Mesendoderm (in vitro differentiated cells): ENCODE data around the gene TELO2.

Source experiments
- DNase-seq: peaks from one replicate; pipeline ENCODE4 v3.0.0; 2013
- H2AK5ac ChIP-seq: 2 replicates; pipeline ENCODE4 v1.6.1; 2013; ENCODE audit warnings: low read length, inconsistent platforms
- H2BK120ac ChIP-seq: 2 replicates; pipeline ENCODE4 v1.6.1; 2013; ENCODE audit warnings: low read depth, mild to moderate bottlenecking, low read length, moderate library complexity, mixed read lengths
- H2BK15ac ChIP-seq: replicated peaks from 2 replicates; pipeline ENCODE4 v1.6.1; 2013; ENCODE audit warnings: low read depth, mild to moderate bottlenecking, moderate library complexity
- H2BK5ac ChIP-seq: 2 replicates; pipeline ENCODE4 v1.6.1; 2013; ENCODE audit warnings: low read length, inconsistent platforms
- H3K18ac ChIP-seq: 2 replicates; pipeline ENCODE4 v1.6.1; 2013; ENCODE audit warnings: mild to moderate bottlenecking, low read length, mixed read lengths
- H3K23ac ChIP-seq: one replicate; pipeline ENCODE4 v1.6.1; 2013; ENCODE audit warnings: low read length
- H3K27ac ChIP-seq: 2 replicates; pipeline ENCODE4 v1.5.1; 2013; ENCODE audit warnings: low read depth, mild to moderate bottlenecking, inconsistent platforms, low read length, moderate library complexity
- H3K27me3 ChIP-seq: 2 replicates; pipeline ENCODE4 v1.6.1; 2013; ENCODE audit warnings: low read length, control low read depth, mild to moderate bottlenecking, inconsistent platforms; ENCODE audit not compliant: insufficient read depth, poor library complexity
- H3K36me3 ChIP-seq: 2 replicates; pipeline ENCODE4 v1.6.1; 2013; ENCODE audit warnings: low read length, inconsistent platforms; ENCODE audit not compliant: control insufficient read depth, insufficient read depth
- H3K4ac ChIP-seq: one replicate; pipeline ENCODE4 v1.6.1; 2013; ENCODE audit warnings: low read depth, mild to moderate bottlenecking, low read length, moderate library complexity
- H3K4me1 ChIP-seq: 2 replicates; pipeline ENCODE4 v1.6.1; 2013; ENCODE audit warnings: low read depth, low read length, inconsistent platforms; ENCODE audit not compliant: control insufficient read depth
- H3K4me2 ChIP-seq: 2 replicates; pipeline ENCODE4 v1.6.1; 2013; ENCODE audit warnings: low read length
- H3K4me3 ChIP-seq: 2 replicates; pipeline ENCODE4 v1.5.1; 2013; ENCODE audit warnings: mild to moderate bottlenecking, low read length
- H3K56ac ChIP-seq: one replicate; pipeline ENCODE4 v1.6.1; 2013; ENCODE audit warnings: low read length
- H3K79me1 ChIP-seq: 2 replicates; pipeline ENCODE4 v1.6.1; 2013; ENCODE audit warnings: low read length, inconsistent platforms
- H3K79me2 ChIP-seq: 2 replicates; pipeline ENCODE4 v1.6.1; 2013; ENCODE audit warnings: mild to moderate bottlenecking, low read length; ENCODE audit not compliant: control insufficient read depth, insufficient read depth
- H3K9ac ChIP-seq: 2 replicates; pipeline ENCODE4 v1.6.1; 2013; ENCODE audit warnings: low read length, inconsistent platforms
- H4K5ac ChIP-seq: one replicate; pipeline ENCODE4 v1.6.1; 2013; ENCODE audit warnings: low read length
- H4K8ac ChIP-seq: one replicate; pipeline ENCODE4 v1.6.1; 2013; ENCODE audit warnings: low read depth, mild to moderate bottlenecking, control low read depth, low read length, moderate library complexity
- WGBS: extraction: QIAGEN DNeasy Blood & Tissue Kit; methylation state at CpG from one replicate; pipeline ENCODE4 v1.1.7; 2013; ENCODE audit warnings: low lambda C conversion rate, missing lambda C conversion rate; ENCODE audit not compliant: insufficient coverage; ENCODE audit errors: extremely low coverage; 5-methylcytosine and 5-hydroxymethylcytosine counted together

The TELO2 gene

GRCh38 chr16:1499756-1500464, 6.8 kb downstream of the TELO2 start:
- DNase-seq = no peak
- no CpG with 5 or more reads among the region's 36 CpGs for WGBS
- Histone ChIP-seq H3K4me2 (no peak overlapping the region), H3K4ac (no peak overlapping the region), H2BK15ac (no peak overlapping the region), H3K79me2 (no peaks in the 10 kb centered on the region), H2BK120ac (no peak overlapping the region), H3K27me3 (no peaks in the 10 kb centered on the region), H3K9ac (no peak overlapping the region), H3K56ac (no peak overlapping the region), H3K79me1 (peaks cover under 1% of the 10 kb centered on the region), H2AK5ac (no peak overlapping the region), H3K23ac (no peak overlapping the region), H3K27ac (no peak overlapping the region), H4K5ac (no peak overlapping the region), H3K4me3 (no peak overlapping the region), H4K8ac (no peak overlapping the region), H3K4me1 (no peaks in the 10 kb centered on the region), H2BK5ac (no peak overlapping the region), H3K36me3 (peaks cover 6% of the 10 kb centered on the region), H3K18ac (no peak overlapping the region)

- H3K18ac ChIP-seq = no peak overlapping the region
These were observed 7.4 kb downstream of the TELO2 start for GRCh38 chr16:1500465-1501150.

DNA sequence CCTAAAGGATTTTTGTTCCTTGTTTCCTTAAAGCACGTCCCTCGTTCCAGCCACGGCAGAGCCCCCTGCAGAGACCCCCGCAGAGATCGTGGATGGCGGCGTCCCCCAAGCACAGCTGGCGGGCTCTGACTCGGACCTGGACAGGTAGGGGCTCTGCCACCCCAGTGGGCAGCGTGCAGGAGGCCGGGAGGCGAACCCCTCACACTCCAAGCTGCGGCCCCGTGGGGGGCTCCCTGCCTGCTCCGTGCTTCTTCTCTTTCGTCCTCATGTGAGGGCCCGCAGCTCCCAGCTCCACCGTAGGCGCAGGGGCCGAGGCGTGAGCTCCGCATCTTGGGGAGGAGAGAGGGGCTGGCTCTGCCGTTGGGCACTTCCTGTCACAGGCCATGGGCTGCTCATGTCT, 8.5 kb downstream of the TELO2 start:
- Histone ChIP-seq H3K9ac (no peak overlapping the region), H2BK15ac (no peak overlapping the region), H3K4me1 (no peaks in the 10 kb centered on the region), H3K23ac (no peak overlapping the region), H3K27ac (no peak overlapping the region), H2AK5ac (no peak overlapping the region), H3K18ac (no peak overlapping the region), H2BK120ac (no peak overlapping the region), H3K4me2 (no peak overlapping the region), H4K8ac (no peak overlapping the region), H2BK5ac (no peak overlapping the region), H4K5ac (no peak overlapping the region), H3K79me2 (no peaks in the 10 kb centered on the region), H3K27me3 (no peaks in the 10 kb centered on the region), H3K36me3 (peaks cover 6% of the 10 kb centered on the region), H3K56ac (no peak overlapping the region), H3K4ac (no peak overlapping the region), H3K79me1 (no peaks in the 10 kb centered on the region), H3K4me3 (no peak overlapping the region)
- no peak for DNase-seq
- WGBS = no CpG with 5 or more reads among the region's 23 CpGs

More at GRCh38 chr16:1500465-1501150, 7.4 kb downstream of the TELO2 start:
- H3K4me3 ChIP-seq = no peak overlapping the region
- no peak overlapping the region for H3K4ac ChIP-seq
- no peaks in the 10 kb centered on the region for H3K4me1 ChIP-seq
- no peak overlapping the region for H2BK15ac ChIP-seq
- no peaks in the 10 kb centered on the region for H3K27me3 ChIP-seq
- no peak for DNase-seq
- no peaks in the 10 kb centered on the region for H3K79me2 ChIP-seq
- H2AK5ac ChIP-seq = no peak overlapping the region
- H3K9ac ChIP-seq = no peak overlapping the region
- H3K36me3 ChIP-seq = peaks cover 6% of the 10 kb centered on the region
- no peak overlapping the region for H3K56ac ChIP-seq
- no peak overlapping the region for H2BK120ac ChIP-seq
- H3K27ac ChIP-seq = no peak overlapping the region
- H3K23ac ChIP-seq = no peak overlapping the region
- no peak overlapping the region for H4K8ac ChIP-seq
- H2BK5ac ChIP-seq = no peak overlapping the region
- no CpG with 5 or more reads among the region's 44 CpGs for WGBS
- no peak overlapping the region for H3K4me2 ChIP-seq
- H4K5ac ChIP-seq = no peak overlapping the region
- no peaks in the 10 kb centered on the region for H3K79me1 ChIP-seq

GRCh38 chr16:1502092-1503004, 9.2 kb downstream of the TELO2 start:
- no peak overlapping the region for H3K4me2 ChIP-seq

DNA sequence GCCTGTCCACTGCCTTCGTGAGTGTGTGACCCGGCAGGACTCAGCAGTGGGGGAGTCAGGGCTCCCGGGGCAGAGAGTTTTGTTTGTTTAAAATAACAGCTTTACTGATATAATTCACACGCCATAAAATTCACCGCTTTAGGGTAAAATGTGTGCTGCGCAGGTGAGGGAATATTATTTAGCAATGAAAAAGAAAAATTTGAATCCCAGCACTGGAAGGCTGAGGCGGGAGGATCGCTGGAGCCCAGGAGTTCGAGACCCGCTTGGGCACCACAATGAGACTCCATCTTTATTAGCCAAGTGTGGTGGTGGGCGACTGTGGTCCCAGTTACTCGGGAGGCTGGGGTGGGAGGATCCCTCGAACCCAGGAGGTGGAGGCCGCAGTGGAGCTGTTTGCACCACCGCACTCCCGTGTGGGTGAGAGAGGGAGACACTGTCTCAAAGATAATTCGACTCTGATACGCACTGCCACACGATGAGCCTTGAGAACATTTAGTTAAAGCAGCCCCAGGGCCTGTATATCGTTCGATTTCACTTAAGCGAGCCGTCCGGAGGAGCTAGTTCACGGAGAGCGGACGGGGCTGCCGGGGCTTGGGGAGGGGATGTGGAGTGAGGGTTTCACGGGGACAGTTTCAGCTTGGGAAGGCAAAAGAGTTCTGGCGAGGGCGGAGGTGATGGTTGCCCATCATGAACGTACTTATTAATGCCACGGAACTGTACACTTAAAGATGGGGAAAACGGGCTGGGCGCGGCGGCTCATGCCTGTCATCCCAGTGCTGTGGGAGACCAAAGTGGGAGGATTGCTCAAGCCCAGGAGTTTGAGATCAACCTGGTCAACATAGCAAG, 10.2 kb downstream of the TELO2 start:
- no peak for DNase-seq
- Histone ChIP-seq H3K4me2 (no peak overlapping the region), H2AK5ac (no peak overlapping the region), H2BK5ac (no peak overlapping the region), H3K56ac (no peak overlapping the region), H3K27me3 (no peaks in the 10 kb centered on the region), H4K5ac (no peak overlapping the region), H3K79me1 (no peaks in the 10 kb centered on the region), H3K4me1 (no peaks in the 10 kb centered on the region), H3K23ac (no peak overlapping the region), H3K36me3 (peaks cover 6% of the 10 kb centered on the region), H3K4ac (no peak overlapping the region), H4K8ac (no peak overlapping the region), H2BK15ac (no peak overlapping the region), H3K18ac (no peak overlapping the region), H3K27ac (no peak overlapping the region), H3K79me2 (no peaks in the 10 kb centered on the region), H3K4me3 (no peak overlapping the region), H2BK120ac (no peak overlapping the region), H3K9ac (no peak overlapping the region)
- no CpG with 5 or more reads among the region's 37 CpGs for WGBS

More at GRCh38 chr16:1502092-1503004, 9.2 kb downstream of the TELO2 start:
- Histone ChIP-seq H2AK5ac (no peak overlapping the region), H4K8ac (no peak overlapping the region), H3K79me2 (no peaks in the 10 kb centered on the region), H4K5ac (no peak overlapping the region), H3K56ac (no peak overlapping the region), H2BK5ac (no peak overlapping the region), H3K27ac (no peak overlapping the region), H3K4me1 (no peaks in the 10 kb centered on the region), H3K23ac (no peak overlapping the region), H3K9ac (no peak overlapping the region), H3K4ac (no peak overlapping the region), H2BK120ac (no peak overlapping the region), H3K18ac (no peak overlapping the region), H3K79me1 (no peaks in the 10 kb centered on the region), H2BK15ac (no peak overlapping the region), H3K36me3 (peaks cover 6% of the 10 kb centered on the region), H3K4me3 (no peak overlapping the region), H3K27me3 (no peaks in the 10 kb centered on the region)
- WGBS = no CpG with 5 or more reads among the region's 42 CpGs
- DNase-seq = no peak
